Heart left ventricle (tissue), 13 donors: ENCODE results near the gene TNFRSF13B.

Source experiments
- CTCF ChIP-seq, 12 donors: fragments of 200-600 bp; sonication (generic) in 4 of 12; IDR thresholded peaks; one replicate each; pipeline versions ENCODE4 v1.5.0 to v1.8.0; 2018 to 2022; ENCODE audit warnings: antibody characterized with exemption in 12 of 12, mild to moderate bottlenecking in 5 of 12
- POLR2A ChIP-seq, 2 donors: fragments of 450-650 bp; IDR thresholded peaks; one replicate each; pipeline ENCODE4 v1.6.1; 2017; ENCODE audit warnings: antibody characterized with exemption in 2 of 2, mild to moderate bottlenecking in 2 of 2, moderate library complexity in 2 of 2
- donor health status: ischemic (EF 13 %, LVEDD 7.1; RV severe dilation, severe dysfunction).
- donor health status: DM: no; HTN: yes; CAD: no.
- donor health status: DM: no; HTN: no; CAD: no.
- donor health status: ischemic (EF 25% LVEDD 6.9; RV normal size, moderate dysfunction).
- donor health status: ischemic (EF 25% LVEDD 5.7; RV mildly dilated, moderate dysfunction).
- donor health status: ischemic (EF 35%, LVEDD 5.7; RV mildly dilated, moderate dysfunction).
- donor health status: nonischemic (EF 11% LVEDD 7.7; RV severe dilation, severe dysfunction).
- donor health status: DM: yes; HTN: yes; CAD: no.
- donor health status: PGD.
- donor health status: ischemic (EF 29% LVEDD 5.4; RV normal size, mild dysfunction).
- donor health status: nonischemic (EF 23%, LVEDD 6.1; RV moderate dilation, normal function).

DNA sequence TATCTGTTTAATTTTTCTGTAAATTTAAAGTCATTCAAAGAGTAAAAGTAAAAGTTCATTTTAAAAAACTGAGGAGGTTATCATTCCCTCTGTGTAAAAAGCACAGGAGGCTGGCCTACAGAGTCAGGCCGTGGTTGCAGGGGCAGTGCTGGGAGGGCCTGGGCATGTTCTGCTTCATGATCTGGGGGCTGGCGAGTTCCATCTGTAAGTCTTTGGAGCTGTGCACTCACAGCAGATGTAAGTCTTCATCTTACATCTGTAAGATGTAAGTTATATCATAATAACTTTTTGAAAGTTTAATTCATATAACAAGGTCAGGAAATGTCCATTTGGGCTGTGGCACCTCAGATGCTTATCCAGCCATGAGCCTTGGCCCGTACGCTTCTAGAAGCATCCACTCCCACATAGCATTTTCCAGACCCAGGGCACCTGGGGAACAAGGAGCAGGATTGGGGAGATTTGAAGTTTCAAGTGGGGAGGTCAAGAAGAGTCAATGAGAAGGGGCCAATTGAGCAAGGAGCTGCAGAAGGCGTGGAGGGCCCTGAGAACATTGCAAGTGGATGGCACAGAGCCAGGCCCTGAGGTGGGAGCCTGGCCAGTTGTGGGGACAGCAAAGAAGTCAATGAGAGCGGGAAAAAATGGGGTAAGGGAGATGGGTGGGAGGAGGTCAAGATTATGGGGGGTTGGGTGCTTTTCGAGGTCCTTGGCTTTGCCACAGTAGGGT lies 54.1 kb downstream of the TNFRSF13B start:
- TF ChIP-seq CTCF (IDR thresholded peaks at IDR 0.05) (no peak), POLR2A (IDR thresholded peaks at IDR 0.05) (no peak)
